Tibial nerve (tissue), 4 donors: Measurements from ENCODE around the gene TMEM161A. TPM values are rescaled to one million over a fixed set of nuclear protein-coding genes. Genes with fewer than 3 reads are reported as not detected.
"Not testable (repeated sequence)": the region's sequence is repeated elsewhere in the genome, so short reads cannot be mapped to it uniquely, and the experiment has no call there.

Experiments used
- DNase-seq, 2 donors: peaks; one replicate each; pipeline ENCODE4 v3.0.0-alpha.2; 2019; ENCODE audit warnings: low spot score in 2 of 2
- H3K27ac ChIP-seq, 4 donors: fragments of 200-600 bp; sonication (generic) in 3 of 4; one replicate each; pipeline ENCODE4 v1.5.1; 2017 to 2019; ENCODE audit warnings: mild to moderate bottlenecking in 1 of 4
- H3K27me3 ChIP-seq, 2 donors: fragments of 200-600 bp; sonication (generic) in 1 of 2; one replicate each; pipeline versions ENCODE4 v1.5.1 to v1.6.0; 2017 to 2019
- H3K36me3 ChIP-seq, 3 donors: fragments of 200-600 bp; sonication (generic); one replicate each; pipeline ENCODE4 v1.5.1; 2018 to 2019
- H3K4me1 ChIP-seq, 4 donors: fragments of 200-600 bp; sonication (generic) in 3 of 4; one replicate each; pipeline ENCODE4 v1.5.1; 2017 to 2019
- H3K4me3 ChIP-seq, 4 donors: fragments of 200-600 bp; sonication (generic) in 3 of 4; one replicate each; pipeline ENCODE4 v1.5.1; 2017 to 2019; ENCODE audit warnings: mild to moderate bottlenecking in 1 of 4, moderate library complexity in 1 of 4
- H3K9me3 ChIP-seq, 4 donors: fragments of 200-600 bp; sonication (generic) in 3 of 4; one replicate each; pipeline ENCODE4 v1.5.1; 2017 to 2019
- EP300 ChIP-seq, 2 donors: sonication (generic); formaldehyde crosslinking; IDR thresholded peaks; one replicate each; pipeline ENCODE4 v1.6.1; 2017; ENCODE audit warnings: antibody characterized with exemption in 2 of 2, mild to moderate bottlenecking in 1 of 2
- POLR2A ChIP-seq, 2 donors: fragments of 450-650 bp; IDR thresholded peaks; one replicate each; pipeline ENCODE4 v1.6.1; 2017; ENCODE audit warnings: antibody characterized with exemption in 2 of 2, mild to moderate bottlenecking in 2 of 2, moderate library complexity in 2 of 2
- WGBS, 2 donors: methylation state at CpG; one replicate each; pipeline ENCODE4 v1.1.5; 2018; 5-methylcytosine and 5-hydroxymethylcytosine counted together
- total RNA-seq, 4 donors: library from RNA; depleted of rRNA; stranded (reverse); fragments of >200 nt; gene quantifications; one replicate each; pipeline ENCODE4 v1.1.0, GENCODE V29; 2016
- TF ChIP-seq, protein P1 (sequence below), 5 experiments: fragments of 200-600 bp in 3 of 5; fragments of 450-650 bp in 2 of 5; sonication (generic) in 3 of 5; IDR thresholded peaks; one replicate each; pipeline ENCODE4 v1.5.1; 2016 to 2019; ENCODE audit warnings: antibody characterized with exemption in 5 of 5, mild to moderate bottlenecking in 3 of 5, moderate library complexity in 2 of 5

TMEM161A gene
- total RNA-seq, 4 donors from 2014 or later = 24.1 to 32.1 (median 24.8) TPM

DNA sequence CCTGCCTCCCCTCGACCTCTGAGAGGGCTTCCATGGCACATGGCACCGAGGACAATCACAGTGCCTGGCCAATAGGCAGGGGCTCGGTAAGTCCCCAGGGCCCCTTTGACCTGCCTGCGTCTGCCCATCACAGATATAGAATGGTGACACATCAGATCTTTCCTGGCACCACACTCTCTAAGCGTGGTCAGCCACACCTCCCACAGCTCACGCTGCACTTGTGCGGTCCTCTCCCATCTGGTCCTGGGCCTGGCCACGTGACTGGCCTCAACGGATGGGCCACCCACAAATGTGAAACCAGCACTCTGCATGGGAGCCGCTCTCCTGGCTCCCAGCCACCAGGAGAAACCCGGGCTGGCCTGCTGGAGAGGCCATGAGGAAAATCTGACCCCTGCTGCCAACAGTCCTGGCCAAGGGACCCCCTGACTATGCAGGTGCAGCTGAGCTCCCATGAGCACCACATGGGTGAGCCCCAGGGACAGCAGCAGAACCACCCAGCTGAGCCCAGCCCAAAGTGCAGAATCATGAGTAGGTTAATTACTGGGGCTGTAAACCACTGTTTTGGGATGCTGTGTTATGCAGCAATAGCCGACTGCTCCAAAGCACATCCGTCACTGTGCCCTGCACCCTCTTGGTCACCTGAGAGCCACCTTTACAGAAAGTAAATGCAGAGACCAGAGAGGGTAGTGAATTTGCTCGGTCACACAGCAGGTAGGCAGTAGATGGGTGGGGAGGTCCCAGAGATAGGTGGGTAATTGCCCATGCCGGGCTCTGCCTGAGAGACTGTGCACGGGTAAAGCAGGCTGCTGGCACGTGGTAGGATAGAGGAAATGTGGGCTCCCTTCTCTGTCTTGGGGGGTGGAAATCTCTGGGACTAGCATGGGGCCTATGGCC lies 41.5 kb upstream of the TMEM161A start:
- H3K27ac ChIP-seq = no peak overlapping the region
- H3K4me3 ChIP-seq = no peak overlapping the region
- 80 to 94% methylated on average over 13 to 17 of the region's 17 CpGs for WGBS, 2 donors
- no peak for DNase-seq
- H3K36me3 ChIP-seq = peaks cover 0 to 93% (median 0%) of the 10 kb centered on the region in 3 donors
- peaks cover 0 to under 1% (median 0%) of the 10 kb centered on the region in 4 donors for H3K4me1 ChIP-seq
- TF ChIP-seq POLR2A (IDR thresholded peaks at IDR 0.05) (no peak), EP300 (IDR thresholded peaks at IDR 0.05) (no peak)
- TF ChIP-seq, protein P1, sequence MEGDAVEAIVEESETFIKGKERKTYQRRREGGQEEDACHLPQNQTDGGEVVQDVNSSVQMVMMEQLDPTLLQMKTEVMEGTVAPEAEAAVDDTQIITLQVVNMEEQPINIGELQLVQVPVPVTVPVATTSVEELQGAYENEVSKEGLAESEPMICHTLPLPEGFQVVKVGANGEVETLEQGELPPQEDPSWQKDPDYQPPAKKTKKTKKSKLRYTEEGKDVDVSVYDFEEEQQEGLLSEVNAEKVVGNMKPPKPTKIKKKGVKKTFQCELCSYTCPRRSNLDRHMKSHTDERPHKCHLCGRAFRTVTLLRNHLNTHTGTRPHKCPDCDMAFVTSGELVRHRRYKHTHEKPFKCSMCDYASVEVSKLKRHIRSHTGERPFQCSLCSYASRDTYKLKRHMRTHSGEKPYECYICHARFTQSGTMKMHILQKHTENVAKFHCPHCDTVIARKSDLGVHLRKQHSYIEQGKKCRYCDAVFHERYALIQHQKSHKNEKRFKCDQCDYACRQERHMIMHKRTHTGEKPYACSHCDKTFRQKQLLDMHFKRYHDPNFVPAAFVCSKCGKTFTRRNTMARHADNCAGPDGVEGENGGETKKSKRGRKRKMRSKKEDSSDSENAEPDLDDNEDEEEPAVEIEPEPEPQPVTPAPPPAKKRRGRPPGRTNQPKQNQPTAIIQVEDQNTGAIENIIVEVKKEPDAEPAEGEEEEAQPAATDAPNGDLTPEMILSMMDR (IDR thresholded peaks at IDR 0.05) = no peak
- H3K9me3 ChIP-seq = peaks cover 0 to 8% (median 0%) of the 10 kb centered on the region in 4 donors
- H3K27me3 ChIP-seq = no peaks in the 10 kb centered on the region

- Histone ChIP-seq H3K27me3 (no peaks in the 10 kb centered on the region), H3K9me3 (peaks cover 0 to 8% (median 0%) of the 10 kb centered on the region in 4 donors), H3K4me3 (no peak overlapping the region), H3K4me1 (peaks cover 0 to 4% (median 0%) of the 10 kb centered on the region in 4 donors), H3K36me3 (peaks cover 0 to 76% (median 0%) of the 10 kb centered on the region in 3 donors), H3K27ac (no peak overlapping the region)
- WGBS, 2 donors = 89 to 93% methylated on average over 6 to 8 of the region's 8 CpGs
- no peak for DNase-seq
- TF ChIP-seq, protein P1 (IDR thresholded peaks at IDR 0.05) = no peak
- TF ChIP-seq POLR2A (IDR thresholded peaks at IDR 0.05) (no peak), EP300 (IDR thresholded peaks at IDR 0.05) (no peak)
Measured at GRCh38 chr19:19176950-19177349, 38.7 kb upstream of the TMEM161A start.

- not testable (repeated sequence) for H3K4me3 ChIP-seq, H3K27ac ChIP-seq, DNase-seq, H3K9me3 ChIP-seq, H3K27me3 ChIP-seq
- WGBS, 2 donors = 82 to 84% methylated on average over 5 of the region's 5 CpGs
- H3K4me1 ChIP-seq = peaks cover 0 to 21% (median 5%) of the 10 kb centered on the region in 4 donors
- H3K36me3 ChIP-seq = peaks cover 0 to 43% (median 0%) of the 10 kb centered on the region in 3 donors
Measured at GRCh38 chr19:19173243-19173642, 35.0 kb upstream of the TMEM161A start.

DNA sequence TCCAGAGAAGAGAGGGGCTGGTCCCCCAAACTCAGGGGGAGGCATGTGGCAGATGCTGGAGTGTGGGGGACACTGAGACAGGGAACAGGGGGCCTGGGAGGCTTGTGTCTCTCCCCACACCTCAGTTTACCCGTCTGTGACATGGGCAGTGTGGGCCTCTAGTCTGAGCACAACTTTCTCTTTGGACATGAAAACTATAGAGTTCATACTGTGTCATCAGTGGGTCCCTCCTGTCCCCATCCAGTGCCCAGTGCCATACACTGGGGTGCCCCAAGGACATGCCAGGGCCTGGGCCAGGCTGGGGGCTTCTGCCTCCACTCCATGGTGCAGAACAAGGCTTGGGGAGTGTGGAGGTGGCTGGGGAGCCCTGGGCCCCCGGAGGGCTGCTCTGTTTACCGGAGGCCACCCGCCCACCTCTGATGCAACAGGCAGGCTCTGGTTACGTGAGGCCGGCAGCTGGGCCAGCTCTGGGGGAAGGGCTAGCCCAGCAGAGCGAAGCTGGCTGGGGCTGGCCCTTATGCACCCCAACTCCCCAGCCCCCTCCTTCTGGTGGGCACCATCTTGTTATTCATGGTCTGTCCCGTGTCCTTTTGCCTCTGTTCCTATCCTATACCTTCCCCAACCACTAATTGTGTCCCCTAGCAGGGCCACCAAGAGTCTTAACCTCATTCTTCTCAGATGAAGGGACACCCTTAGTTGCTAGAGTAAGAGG lies 33.7 kb upstream of the TMEM161A start:
- 47 to 58% methylated on average over 4 to 8 of the region's 8 CpGs for WGBS, 2 donors
- TF ChIP-seq, protein P1 (IDR thresholded peaks at IDR 0.05) = no peak
- no peak for TF ChIP-seq POLR2A (IDR thresholded peaks at IDR 0.05)
- no peak for TF ChIP-seq EP300 (IDR thresholded peaks at IDR 0.05)
- DNase-seq = no peak
- H3K4me1 ChIP-seq = peaks cover 0 to 21% (median 5%) of the 10 kb centered on the region in 4 donors
- H3K27ac ChIP-seq = no peak overlapping the region
- no peaks in the 10 kb centered on the region for H3K9me3 ChIP-seq
- no peaks in the 10 kb centered on the region for H3K27me3 ChIP-seq
- H3K36me3 ChIP-seq = peaks cover 0 to 32% (median 0%) of the 10 kb centered on the region in 3 donors
- no peak overlapping the region for H3K4me3 ChIP-seq

DNA sequence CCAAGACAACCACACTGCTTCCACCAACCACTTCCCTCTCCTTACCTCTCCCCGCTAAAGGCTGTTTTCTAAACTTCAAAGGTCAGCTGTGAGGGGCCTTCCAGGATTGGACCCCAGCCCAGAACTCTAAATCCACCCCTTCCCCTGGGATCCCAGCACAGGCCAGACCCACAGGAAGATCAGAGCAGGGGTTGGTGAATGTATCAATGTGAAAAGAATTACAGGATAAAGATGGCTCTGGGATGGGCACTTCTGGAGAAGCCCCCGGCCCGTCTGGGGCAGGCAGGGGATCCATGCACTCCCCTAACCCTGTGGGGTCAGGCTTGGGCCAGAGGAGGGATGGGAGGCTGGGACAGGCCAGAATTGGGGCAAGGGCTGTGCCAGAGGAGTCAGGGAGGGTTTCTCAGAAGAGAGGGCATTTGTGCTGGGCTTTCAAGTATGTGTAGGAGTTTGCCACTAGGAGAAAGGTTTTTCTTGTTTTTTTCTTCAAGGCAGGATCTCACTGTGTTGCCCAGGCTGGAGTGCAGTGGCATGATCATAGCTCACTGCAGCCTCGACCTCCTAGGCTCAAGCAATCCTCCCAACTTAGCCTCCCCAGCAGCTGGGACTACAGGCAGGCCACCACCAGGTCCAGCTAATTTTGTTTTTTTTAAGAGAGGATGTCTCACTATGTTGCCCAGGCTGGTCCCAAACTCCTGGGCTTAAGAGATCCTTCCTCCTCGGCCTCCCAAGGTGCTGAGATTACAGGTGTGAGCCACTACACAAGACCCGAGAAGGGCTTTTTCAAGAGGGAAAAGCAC lies 32.8 kb upstream of the TMEM161A start:
- WGBS, 2 donors = 74 to 85% methylated on average over 6 of the region's 6 CpGs
- Histone ChIP-seq H3K36me3 (peaks cover 0 to 22% (median 0%) of the 10 kb centered on the region in 3 donors), H3K27me3 (no peaks in the 10 kb centered on the region), H3K27ac (no peak overlapping the region), H3K4me3 (no peak overlapping the region), H3K9me3 (no peaks in the 10 kb centered on the region), H3K4me1 (peaks cover 0 to 21% (median 5%) of the 10 kb centered on the region in 4 donors)
- TF ChIP-seq EP300 (IDR thresholded peaks at IDR 0.05) = no peak
- TF ChIP-seq, protein P1 (IDR thresholded peaks at IDR 0.05) = no peak
- no peak for TF ChIP-seq POLR2A (IDR thresholded peaks at IDR 0.05)
- no peak for DNase-seq
